SK-N-MC (cell line): ENCODE results near the gene TRAPPC5.

Experiments
- EZH2 ChIP-seq: fragments of 200-600 bp; sonication (generic); IDR thresholded peaks from one replicate; pipeline ENCODE4 v1.6.1; 2017; ENCODE audit warnings: antibody characterized with exemption
- FOXP2 ChIP-seq: optimal IDR thresholded peaks from 2 replicates; pipeline ENCODE3; 2011; ENCODE audit warnings: mild to moderate bottlenecking, moderate library complexity; ENCODE audit not compliant: insufficient read depth; ENCODE audit errors: extremely low read length, control extremely low read depth
- POLR2AphosphoS5 ChIP-seq: IDR thresholded peaks from 2 replicates; pipeline ENCODE4 v1.6.1; 2012; ENCODE audit warnings: mild to moderate bottlenecking, low read depth, low read length, borderline replicate concordance

GRCh38 chr19:7668842-7669241 is 11.8 kb upstream of the TRAPPC5 start, which contains the start of gene RETN:
- TF ChIP-seq EZH2 (no peak), POLR2AphosphoS5 (no peak), FOXP2 (no peak)
